ENCODE results near the gene HTR1A. TPM values are rescaled to one million over a fixed set of nuclear protein-coding genes. Genes with fewer than 3 reads are reported as not detected.

Gene HTR1A
- total RNA-seq: not detected

DNA sequence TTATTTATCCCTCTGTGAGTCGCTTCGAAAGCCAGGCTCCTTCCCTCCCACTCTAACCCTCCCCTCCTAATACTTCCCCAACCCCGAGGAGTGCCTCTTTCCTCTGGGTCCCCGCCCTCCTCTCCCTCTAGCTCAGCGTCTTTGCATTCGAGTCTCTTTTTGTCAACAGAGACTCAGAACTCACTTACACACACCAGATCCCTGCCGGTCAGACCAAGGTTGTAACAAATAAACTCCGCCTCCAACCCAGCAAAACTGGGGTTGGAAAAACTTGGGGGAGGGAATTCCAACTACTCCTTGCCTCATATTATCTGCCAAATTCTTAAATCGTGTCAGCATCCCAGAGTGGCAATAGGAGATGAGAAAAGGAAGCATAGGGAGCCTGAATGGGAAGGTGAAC is at the start of gene HTR1A:
Gene HTR1A (minus strand): TSS at position 167 of the 400 bp plus-strand sequence. CDS start 726 bp downstream, outside the sequence.
- no peak for DNase-seq

DNA sequence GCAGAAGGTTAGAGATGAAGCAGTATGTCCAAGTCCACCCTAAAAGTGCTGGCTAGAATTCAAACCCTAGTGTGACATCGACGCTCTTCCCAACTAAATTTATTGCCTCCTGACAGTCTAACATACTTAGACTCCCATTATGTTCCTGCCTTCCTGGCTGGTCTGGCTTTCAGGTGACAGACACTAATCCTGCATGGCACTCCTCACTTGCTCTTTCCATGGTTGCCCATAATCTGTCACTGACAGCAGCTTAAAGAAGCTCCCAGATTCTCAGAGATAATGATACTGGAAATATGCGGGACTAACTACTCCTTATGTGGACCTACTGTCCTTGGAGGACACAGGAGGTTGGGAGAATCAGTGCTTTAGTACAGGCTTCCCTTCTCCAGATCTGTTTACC is 41.7 kb upstream of the HTR1A start:
- DNase-seq: no peak

DNA sequence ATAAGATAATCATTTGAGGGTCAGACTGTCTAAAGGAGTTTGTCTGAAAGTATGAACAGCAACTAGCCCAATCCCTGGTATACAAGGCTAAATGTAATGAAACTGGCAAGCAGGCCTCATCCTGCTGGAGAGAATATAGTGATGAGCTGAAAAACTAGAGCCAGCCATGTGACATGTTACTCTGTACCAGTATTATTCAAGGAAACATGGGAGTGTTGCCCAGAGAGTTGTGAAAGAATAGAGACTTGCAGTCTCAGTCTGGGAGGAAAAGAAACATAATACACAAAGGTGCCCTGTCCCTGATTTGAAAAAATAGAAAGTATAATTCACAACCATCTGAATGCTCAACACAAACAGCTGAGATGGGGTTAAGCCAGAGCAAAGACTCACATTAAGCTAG is 37.9 kb upstream of the HTR1A start:
- no peak for DNase-seq

DNA sequence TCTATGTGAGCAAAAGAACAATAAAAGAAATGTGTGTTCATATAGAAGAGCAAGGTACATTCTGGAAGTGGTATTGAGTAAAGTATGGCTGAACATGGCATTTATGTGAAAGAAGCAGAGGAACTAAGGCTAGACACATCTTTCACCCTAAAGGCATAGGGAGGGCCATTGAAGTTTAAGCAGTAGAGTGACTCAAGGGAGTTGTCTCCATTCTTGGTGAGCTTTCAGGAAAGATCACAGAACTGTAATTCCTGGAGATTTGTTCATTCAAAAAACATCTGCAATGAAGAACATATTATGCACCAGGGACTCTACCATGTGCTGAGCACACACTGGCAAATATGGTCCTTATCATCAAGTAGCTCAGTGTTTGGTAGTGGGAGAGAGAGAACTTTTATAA is 24.8 kb upstream of the HTR1A start:
- no peak for DNase-seq

DNA sequence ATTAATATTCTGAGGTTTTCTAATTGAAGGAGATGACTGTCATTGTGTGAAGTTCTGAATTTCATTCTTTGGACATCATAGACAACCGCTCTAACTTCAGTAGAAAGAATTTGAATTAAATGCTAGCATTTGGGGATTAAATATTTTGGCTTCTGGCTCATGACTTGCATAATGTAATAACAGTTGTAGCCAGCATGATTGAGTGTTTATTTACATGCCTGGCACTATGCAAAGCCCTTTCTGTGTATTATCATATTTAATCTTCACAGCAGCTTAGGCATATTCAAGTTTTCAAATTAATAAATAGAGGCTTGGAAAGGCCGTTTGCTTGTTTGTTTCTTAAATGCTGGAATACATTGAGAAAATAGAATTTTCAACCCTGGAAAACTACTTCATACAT is 19.6 kb upstream of the HTR1A start:
- no peak for DNase-seq

DNA sequence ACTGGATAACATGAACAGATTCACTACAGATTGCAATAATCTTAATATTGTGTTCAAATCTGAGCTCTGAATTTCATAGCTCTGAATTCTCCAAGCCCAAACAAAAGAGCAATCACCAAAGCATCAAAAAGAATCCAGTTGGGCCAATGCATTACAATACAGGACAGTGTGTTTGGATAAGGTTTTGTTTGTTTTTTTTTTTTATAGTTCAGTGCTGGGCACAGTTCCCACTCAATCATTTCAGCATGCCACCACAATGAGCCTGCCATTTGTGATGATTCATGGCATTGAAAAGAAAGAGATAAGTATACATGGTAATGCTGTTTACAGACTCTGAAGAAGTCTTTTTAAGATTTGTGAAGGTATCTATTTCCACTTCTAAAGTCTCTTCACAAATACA is 1.7 kb upstream of the HTR1A start:
- no peak for DNase-seq

DNA sequence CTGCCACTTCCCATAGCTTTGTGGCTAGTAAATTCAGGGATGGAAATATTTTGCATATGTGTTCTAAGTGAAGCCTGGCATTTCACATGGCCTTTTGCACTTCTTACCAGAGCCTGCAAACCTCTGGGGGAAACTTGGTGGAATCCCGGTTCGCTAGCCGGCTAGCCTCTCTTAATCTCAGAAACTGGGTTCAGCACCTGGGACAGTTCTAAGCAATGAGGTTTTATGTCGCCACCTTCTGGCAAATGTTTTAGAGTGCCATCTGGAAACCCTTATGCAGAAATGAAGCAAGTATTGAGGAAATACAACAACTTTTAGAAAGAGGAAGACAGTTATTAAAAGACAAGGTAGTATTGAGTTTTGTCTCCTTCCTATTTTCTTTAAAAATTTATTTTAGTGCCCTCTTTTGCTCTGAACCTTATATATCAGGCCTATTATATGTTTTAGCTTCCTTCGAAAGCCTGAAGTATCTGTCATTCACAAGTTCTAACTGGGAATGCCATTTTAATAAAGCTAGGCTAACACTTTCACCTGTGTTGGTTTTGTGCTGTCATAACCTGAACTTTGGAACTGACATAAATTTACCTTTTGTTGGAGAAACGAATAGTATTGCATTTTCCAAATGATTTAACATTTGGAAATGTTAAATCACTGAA is 963 bp upstream of the HTR1A start:
- DNase-seq: peak; percentile 36

DNA sequence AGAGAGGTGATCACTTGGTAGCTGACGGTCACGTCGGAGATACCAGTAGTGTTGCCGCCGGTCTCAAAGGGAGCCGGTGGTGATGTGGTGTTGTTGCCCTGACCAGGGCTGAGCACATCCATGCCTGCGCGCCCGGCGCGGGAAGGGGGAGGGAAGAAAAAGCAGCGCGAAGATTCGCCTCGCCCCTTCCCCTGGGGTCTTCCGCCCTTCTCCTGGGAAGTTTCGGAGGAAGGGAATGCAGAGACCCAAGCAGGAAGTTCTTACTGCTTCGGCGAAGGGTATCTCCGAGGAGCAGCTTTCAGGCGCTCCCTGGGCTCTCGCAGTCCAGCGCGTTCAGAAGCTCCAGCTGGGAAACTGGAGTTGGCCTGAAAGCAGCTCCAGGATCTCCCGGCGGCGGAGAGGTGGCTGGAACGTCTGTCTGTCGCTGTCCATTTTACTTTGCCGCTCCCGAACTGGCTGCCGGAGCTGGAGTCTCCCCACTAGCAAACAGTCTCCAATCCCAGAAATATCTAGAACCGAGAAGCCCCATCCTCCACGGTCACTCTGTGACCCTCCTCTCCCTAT is 565 bp downstream of the HTR1A start:
- no peak for DNase-seq

DNA sequence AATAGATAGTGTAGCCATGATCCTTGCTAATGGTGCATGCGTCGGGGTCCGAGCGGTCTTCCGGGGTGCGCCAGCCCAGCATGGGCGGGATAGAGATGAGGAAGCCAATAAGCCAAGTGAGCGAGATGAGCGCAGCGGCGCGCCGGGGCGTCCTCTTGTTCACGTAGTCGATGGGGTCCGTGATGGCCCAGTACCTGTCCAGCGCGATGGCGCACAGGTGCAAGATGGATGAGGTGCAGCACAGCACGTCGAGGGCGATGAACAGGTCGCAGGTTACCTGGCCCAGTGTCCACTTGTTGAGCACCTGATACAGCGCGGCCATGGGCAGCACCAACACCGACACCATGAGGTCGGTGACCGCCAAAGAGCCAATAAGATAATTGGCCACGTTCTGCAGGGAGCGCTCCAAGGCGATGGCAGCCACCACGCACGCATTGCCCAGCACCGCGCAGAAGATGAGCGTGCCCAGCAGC is 1.1 kb downstream of the HTR1A start:
- no peak for DNase-seq

DNA sequence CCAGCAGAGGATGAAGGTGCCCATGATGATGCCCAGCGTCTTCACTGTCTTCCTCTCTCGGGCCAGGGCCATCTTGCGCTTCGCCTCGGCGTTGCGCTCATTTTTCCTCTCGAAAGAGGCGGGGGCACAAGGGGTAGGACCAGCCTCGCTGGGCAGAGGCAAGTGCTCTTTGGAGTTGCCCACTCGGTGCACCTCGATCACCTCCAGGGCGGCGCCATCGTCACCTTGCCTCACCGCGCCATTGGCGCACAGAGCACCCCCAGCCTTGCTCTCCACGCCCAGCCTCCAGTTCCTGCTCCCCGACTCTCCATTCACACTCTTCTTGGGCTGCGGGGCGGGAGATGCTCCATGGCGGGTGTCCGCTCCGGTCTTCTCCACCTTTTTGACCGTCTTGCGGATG is 1.6 kb downstream of the HTR1A start:
- no peak for DNase-seq

DNA sequence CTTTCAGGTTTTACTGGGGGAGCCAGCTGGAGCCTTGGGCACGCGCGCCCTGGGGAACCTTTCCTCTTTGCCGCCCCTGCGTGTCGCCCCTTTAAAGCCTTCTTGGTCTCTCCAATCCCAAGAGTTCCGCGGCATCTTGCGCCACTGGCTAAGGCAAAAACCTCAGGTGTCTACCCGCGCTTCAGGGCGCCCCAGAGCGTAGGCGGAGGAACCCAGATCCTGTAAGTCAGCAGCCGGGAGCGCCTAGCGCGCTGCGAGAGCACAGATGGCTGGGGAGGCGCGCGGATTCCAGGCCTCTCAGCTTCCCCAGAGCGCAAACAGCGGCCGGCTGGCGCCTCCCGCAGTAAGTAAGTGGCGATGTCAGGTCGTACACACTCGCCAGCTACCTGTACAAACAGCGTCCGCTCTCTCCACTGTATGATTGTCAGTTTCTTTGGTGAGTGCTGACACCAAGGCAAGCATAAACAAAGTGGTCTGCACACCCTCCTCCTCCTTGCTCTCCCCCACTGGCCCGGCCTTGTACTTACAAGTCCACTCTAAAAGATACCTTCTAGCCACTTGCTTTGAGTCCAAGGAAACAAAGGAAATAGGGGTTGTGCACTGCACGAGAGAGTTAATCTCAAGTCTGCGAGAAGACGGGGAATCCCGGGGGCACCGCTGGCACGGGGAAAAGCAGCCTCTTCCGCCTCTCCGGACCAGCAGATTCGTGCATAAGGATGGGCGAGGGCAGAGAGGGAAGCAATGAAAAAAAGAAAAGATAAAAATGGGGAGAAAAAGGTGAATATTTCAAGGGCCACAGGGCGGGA is 2.9 kb downstream of the HTR1A start:
- no peak for DNase-seq

DNA sequence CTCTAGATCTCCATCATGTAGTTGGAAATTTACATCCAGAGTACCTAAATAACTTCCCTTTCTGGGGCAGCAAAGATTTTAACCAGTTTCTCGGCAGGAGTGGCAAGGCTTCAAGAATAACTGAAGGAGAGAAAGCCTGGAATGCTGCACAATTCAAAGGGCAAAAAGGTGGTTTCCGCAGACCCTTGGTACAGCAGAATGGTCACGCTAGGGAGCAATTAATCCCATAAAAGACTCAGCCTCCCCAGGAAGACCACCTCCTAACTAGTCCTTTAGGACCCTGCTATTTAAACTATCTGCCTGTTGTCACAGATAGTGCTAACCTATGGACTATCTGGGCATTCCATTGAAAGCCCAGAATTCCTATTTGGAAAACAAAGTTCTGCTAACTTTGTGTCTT is 3.6 kb downstream of the HTR1A start:
- no peak for DNase-seq

DNA sequence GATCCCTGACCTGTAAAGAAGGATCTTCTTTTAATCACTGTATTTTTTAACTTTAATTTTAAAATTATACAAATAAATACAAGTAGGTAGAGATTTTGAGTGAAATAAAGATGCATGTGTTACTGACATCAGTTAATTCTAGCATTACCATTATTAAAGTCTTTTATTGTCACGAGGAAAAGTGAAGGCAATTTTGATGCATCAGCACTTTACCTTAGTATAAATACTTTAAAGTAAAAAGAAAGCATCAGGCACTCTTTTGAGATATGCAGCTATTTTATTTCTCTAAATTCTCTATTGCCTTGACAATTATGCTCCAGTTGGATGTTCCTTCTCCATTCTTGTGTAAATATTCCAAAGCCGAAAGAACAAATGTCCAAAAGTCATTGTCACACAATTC is 4.6 kb downstream of the HTR1A start:
- no peak for DNase-seq

DNA sequence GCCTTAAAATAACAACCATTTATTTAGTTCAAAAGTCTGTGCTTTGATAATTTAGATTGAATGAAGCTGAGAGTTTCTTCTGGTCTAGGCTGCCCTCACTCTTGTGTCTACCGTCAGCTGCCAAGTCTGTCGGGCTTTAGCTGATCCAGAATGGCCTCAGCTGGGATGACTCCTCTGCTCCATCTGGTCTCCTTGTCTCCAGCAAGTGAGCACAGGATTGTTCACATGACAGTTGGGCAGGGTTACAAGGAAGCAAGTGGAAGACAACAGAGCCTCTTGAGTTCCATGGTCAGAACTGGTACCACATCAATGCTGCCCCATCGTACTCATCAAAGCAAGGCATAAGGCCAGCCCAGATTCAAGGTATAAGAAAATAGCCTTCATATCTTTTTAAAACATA is 9.0 kb downstream of the HTR1A start:
- no peak for DNase-seq

DNA sequence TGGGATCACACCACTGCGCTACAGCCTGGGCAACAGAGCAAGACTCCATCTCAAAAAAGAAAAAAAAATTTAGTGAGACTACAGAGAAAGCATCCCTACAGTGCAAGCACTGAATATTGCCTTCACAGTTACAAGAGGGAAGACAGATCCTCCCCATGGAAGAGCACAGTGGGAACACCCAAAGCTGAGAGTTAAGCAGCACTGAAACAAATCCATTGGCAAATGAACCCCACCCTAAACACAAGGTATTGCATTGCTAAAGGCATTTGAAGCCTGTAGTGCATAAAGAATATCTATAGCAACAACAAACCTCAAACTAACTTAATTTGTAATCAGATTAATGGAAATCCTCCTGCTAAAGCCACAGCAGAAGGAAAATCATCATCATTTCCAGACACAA is 27.1 kb downstream of the HTR1A start:
- no peak for DNase-seq

DNA sequence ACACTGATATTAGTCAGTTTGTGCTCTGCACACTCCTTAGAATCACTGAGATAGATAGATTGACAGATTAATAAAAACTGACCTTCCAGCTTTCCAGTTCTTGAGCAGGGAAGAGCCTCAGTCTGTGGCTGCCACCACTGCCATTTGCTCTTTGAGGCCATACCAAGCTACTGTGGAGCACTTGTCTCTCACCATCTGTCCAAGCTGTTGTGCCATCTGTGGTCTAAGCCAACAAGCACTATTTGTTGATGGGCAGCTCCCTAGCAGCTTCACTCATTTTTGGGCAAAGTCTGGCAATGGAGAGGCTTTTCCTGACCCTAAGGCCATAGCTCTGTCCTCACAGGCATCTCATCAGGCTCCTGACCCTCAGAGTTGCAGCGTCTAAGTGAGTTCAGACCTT is 30.4 kb downstream of the HTR1A start:
- no peak for DNase-seq

DNA sequence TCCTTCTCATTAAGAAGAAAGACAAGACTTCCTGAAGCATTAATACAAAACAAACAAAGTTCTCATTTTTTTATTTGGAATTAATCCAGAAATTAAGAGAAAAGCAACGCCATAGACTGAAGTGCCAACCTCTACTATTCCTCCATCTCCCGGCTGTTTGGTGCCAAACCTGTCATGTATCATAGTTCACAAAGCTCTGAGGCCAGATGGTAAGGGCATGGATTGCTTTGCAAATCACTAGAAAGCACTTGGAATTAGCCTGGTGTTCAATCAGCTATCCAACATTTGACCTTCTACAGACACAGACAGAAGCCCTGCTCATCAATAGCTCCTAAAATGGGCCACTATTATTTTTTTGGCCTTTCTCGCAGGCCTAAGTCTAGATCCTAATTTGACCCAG is 33.8 kb downstream of the HTR1A start:
- DNase-seq: no peak

DNA sequence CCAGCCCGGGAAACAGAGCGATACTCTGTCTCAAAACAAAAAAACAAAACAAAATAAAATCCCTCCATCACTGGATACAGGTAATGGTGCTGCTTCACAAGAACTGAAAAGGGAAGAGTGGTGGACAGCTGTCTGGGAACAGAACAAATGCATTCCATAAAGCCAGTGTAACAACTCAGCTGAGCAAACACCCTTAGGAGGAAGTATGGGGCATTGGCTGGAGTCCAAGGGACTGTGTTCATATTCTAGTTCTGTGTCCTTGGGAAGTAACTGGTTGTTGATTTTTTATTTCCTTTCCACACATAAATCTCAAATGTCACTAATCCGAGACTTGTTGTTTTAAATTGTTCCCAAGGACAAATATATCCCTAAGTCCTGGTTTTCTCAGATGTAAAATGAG is 38.3 kb downstream of the HTR1A start:
- no peak for DNase-seq

DNA sequence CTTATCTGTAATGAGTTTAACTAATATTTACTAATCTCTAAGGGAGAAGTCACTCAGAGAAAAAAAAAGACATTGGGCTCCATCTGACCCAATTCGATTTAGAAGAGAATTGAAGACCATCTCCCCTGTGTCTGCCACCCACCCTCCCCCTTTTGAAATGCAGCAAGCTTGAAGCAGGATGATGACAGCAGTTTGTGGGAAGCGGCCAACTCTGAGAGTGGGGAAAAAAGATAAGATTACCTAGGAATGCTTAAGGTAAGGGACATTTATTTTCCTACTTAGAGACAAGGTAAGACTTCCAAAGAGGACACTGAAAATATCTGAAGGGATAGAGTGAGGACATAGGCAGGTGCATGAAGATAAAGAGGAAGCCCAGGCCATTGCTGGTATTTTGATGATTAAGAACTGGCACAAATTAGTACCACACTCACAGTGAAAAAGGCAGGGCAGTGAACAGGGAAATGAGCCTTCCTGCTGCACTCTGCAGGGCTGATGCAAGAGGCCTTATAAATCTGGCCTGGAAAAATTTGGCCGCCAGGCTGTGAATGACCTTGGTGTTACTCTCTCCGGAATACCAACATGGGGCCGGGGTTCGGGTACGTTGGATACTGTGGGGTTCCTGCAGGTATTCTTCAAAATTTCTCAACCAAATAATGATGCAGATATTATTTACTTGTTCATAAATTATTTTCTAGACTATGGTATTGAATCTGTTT is 42.3 kb downstream of the HTR1A start:
- no peak for DNase-seq

DNA sequence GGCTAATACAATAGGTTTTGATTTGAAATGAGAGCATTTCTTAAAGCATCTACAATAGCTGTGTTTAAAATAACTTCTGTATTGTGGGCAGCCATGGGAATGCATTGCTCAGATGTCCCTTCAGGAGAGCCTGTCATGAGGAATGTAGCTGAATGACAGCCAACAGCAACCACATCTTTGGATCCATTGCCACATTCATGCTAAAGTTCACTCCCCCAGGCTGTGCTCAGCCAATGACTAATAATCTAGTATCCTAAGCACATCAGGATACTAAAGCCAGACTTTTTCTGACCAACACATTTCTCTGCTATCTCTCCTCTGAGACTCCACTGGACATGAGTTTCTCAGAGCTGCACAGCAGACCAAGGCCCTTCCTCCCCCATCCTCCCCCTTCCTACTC is 45.5 kb downstream of the HTR1A start:
- DNase-seq: no peak

DNA sequence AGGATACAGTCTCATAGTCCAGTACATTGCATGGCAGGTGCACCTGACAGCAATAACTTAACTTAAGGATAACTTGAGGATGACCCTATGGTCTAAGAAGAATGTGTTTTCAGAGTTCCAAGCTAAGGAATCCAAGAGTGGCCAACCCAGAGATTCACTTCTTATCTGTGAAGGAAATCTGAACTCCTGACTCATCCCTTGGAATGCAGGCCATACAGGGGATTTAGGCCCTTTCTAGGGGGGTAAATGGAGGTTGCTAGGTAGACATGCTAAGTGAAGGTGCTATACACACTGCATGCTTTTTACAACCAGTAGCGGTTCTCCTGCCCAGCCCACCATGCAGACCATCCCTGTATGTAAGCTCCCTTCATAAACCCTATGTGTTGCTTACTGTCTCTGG is 50.4 kb downstream of the HTR1A start:
- no peak for DNase-seq
